ENCODE measurements around the gene AK9.
"Not testable (repeated sequence)": the region's sequence is repeated elsewhere in the genome, so short reads cannot be mapped to it uniquely, and the experiment has no call there.

Gene AK9

DNA sequence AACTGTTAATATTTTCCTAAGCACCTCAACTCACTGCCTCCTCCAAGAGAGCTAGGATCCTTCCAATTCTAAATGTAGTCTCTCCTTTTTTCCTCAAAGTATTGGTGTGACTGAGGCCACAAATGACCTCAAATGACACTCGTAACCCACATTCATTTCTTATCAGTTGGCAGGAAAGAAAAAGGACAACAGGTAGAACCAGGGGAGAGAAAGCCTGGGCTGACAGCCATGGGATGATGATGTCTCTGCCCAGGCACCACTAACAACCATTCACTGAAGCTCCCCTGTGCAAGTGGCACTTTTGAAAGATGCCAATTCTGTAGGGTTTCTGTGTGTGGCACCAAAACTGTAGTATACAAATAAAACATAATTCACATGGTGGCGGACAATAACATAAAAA is 215.4 kb downstream of the AK9 start:
- peaks cover 70% of the 10 kb centered on the region for H3K36me3 ChIP-seq (ENCODE audit: control insufficient read depth, low read depth, low read length)
- H3K27ac ChIP-seq (ENCODE audit: low read length) = no peak overlapping the region
- no peak overlapping the region for H3K9ac ChIP-seq (ENCODE audit: low read length)
- H3K4me1 ChIP-seq (ENCODE audit: control insufficient read depth, low read depth, low read length) = peaks cover 12% of the 10 kb centered on the region
- no peaks in the 10 kb centered on the region for H3K27me3 ChIP-seq (ENCODE audit: control insufficient read depth, insufficient read depth, low read length)
- H3K4me3 ChIP-seq (ENCODE audit: low read length) = no peak overlapping the region
- H3K9me3 ChIP-seq (ENCODE audit: control insufficient read depth, low read depth, low read length) = no peaks in the 10 kb centered on the region

DNA sequence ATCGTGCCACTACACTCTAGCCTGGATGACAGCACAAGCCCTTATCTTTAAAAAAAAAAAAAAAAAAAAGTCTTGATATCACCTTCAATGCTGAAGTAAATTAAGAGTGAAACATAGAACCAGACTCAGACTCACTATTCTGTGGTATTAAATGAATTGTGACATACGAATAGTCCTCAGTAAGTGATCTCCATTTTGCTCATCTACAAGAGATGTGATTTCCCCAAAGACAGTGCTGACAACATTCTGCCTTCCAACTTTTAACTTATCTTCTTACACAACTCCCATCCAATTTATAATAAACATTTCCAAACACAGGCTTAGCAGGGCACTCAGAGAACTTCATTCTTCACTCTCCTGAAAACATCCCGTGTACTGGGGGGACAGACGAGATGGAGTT is 216.0 kb downstream of the AK9 start:
- Histone ChIP-seq H3K4me1 (ENCODE audit: control insufficient read depth, low read depth, low read length) (peaks cover 9% of the 10 kb centered on the region), H3K27ac (ENCODE audit: low read length) (no peak overlapping the region), H3K9me3 (ENCODE audit: control insufficient read depth, low read depth, low read length) (no peaks in the 10 kb centered on the region), H3K36me3 (ENCODE audit: control insufficient read depth, low read depth, low read length) (peaks cover 71% of the 10 kb centered on the region), H3K4me3 (ENCODE audit: low read length) (no peak overlapping the region), H3K9ac (ENCODE audit: low read length) (no peak overlapping the region), H3K27me3 (ENCODE audit: control insufficient read depth, insufficient read depth, low read length) (no peaks in the 10 kb centered on the region)

DNA sequence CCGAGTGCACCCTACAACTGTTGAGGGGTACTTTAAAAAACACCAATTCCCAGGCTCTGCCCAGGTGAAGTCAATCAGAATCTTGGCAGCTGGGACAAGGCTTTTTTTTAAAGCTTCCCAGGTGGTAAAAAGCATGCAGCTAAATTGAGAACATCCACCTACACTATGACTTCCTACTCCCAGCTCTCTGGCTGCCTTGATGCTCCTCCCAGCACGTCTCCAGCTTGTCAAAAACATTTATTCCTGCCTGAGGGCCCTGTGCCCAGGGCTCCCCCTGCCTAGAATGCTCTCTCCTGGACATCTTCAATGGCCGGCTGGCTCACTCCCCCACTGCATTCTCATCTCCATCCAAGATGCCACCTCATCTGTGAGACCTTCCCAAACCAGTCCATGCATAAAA is 217.9 kb downstream of the AK9 start:
- Histone ChIP-seq H3K9me3 (ENCODE audit: control insufficient read depth, low read depth, low read length) (no peaks in the 10 kb centered on the region), H3K4me3 (ENCODE audit: low read length) (no peak overlapping the region), H3K27ac (ENCODE audit: low read length) (no peak overlapping the region), H3K27me3 (ENCODE audit: control insufficient read depth, insufficient read depth, low read length) (no peaks in the 10 kb centered on the region), H3K4me1 (ENCODE audit: control insufficient read depth, low read depth, low read length) (no peaks in the 10 kb centered on the region), H3K9ac (ENCODE audit: low read length) (no peak overlapping the region), H3K36me3 (ENCODE audit: control insufficient read depth, low read depth, low read length) (peaks cover 84% of the 10 kb centered on the region)

DNA sequence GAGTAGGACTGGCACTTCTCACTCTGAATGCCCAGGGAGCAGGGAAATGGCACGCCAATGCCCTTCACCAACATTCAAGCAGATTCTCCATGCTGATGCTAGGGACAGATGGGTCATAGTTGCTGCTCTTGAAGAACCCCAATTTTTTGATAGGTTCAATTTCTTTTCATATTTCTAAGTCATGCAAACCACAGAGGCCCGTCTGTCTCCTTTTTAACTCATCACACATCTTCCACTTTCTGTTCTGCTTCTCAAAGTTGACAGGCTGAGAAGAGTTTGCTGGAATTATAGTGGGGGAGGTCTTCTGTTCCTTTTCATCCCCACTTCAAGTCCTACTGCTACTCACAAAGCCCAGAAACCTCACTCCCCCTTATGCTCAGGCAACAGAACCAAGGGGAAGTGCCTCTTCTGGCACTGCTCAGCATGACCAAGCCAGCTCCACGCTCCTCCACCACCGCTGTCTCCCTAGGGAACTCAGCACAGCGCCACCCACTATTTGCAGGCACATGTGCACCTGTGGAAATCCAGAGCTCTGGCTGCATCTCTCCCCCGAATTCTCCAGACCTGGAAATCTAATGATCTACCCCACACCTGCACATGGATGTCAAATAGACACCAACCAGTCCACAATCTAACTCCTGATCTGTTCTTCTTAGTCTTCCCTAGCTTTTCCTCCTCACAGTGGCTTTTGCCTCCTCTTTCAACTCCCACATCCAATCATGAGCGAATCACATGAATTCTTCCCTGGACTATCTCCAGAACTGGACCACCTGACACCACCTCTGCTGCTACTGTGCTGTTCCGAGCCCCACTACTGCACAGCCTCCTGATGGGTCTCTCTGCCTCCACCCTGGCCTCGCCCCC is 218.6 kb downstream of the AK9 start:
- H3K27ac ChIP-seq (ENCODE audit: low read length) = no peak overlapping the region
- H3K36me3 ChIP-seq (ENCODE audit: control insufficient read depth, low read depth, low read length) = peaks cover 88% of the 10 kb centered on the region
- H3K27me3 ChIP-seq (ENCODE audit: control insufficient read depth, insufficient read depth, low read length) = no peaks in the 10 kb centered on the region
- no peaks in the 10 kb centered on the region for H3K9me3 ChIP-seq (ENCODE audit: control insufficient read depth, low read depth, low read length)
- no peak overlapping the region for H3K4me3 ChIP-seq (ENCODE audit: low read length)
- no peaks in the 10 kb centered on the region for H3K4me1 ChIP-seq (ENCODE audit: control insufficient read depth, low read depth, low read length)
- H3K9ac ChIP-seq (ENCODE audit: low read length) = no peak overlapping the region

DNA sequence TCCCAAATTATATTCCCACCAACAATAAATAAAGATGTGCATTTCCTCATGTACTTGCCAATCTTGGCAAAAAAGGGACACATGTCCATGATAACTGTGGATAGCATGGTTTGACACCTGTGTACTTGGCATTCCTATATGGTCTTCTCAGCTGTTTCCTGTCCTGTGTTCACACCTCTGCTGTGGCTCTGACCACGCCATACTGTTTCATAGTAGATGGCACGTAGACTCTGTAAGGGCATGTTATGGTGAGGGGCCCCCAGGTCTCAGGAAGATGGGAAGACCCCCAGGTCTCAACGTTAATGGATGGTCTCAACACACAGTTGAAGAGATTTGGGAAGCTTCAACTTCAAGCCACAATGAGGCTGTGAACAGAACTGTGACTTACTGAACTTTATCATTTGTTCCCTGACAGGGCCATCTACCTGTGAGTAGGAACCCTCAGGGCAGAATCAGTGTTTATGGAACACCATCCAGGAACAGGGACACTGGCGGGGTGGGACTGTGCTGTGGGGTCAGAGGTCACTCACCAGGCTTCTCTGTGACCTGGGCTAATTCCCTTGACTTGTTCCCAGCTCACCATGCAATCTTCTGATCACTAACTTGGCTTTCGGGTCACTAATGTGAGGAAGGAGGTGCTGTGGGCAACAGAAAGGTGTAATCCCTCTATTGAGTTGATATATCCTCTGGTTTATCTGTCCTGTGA is 219.7 kb downstream of the AK9 start:
- peaks cover 94% of the 10 kb centered on the region for H3K36me3 ChIP-seq (ENCODE audit: control insufficient read depth, low read depth, low read length)
- no peak overlapping the region for H3K27ac ChIP-seq (ENCODE audit: low read length)

DNA sequence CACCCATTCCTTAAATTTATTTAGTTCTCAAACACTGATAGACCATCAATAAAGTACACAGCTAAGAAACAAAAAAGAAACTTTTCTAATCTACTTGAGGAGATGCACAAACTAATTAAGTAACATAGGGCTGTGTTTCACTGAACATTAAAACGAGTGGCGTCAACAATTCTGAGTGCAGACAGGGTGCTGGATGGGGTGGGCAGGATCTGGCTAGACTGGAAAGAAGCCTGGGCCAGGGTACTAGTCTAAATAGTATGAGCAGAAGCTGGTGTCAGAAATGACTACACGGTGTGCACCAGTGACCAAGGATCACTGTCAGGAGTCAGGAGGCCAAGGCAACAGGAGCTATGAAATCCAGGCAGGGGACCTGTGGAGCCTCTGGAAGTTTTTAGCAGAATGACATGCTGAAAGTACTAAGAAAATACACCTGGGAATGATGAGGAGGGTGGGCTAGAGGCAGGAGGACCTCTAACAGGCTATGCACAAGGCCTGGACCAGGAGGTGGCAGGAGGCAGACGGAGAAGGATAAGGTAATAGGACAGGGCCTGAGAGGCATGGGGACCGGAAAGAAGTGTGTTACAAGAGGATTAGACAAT is 221.3 kb downstream of the AK9 start:
- Histone ChIP-seq H3K4me1 (ENCODE audit: control insufficient read depth, low read depth, low read length) (no peaks in the 10 kb centered on the region), H3K9ac (ENCODE audit: low read length) (no peak overlapping the region), H3K36me3 (ENCODE audit: control insufficient read depth, low read depth, low read length) (peaks cover 94% of the 10 kb centered on the region), H3K4me3 (ENCODE audit: low read length) (no peak overlapping the region), H3K27me3 (ENCODE audit: control insufficient read depth, insufficient read depth, low read length) (no peaks in the 10 kb centered on the region), H3K27ac (ENCODE audit: low read length) (no peak overlapping the region), H3K9me3 (ENCODE audit: control insufficient read depth, low read depth, low read length) (no peaks in the 10 kb centered on the region)

More for the DNA sequence above, 219.7 kb downstream of the AK9 start:
- no peaks in the 10 kb centered on the region for H3K9me3 ChIP-seq (ENCODE audit: control insufficient read depth, low read depth, low read length)
- no peaks in the 10 kb centered on the region for H3K27me3 ChIP-seq (ENCODE audit: control insufficient read depth, insufficient read depth, low read length)
- H3K4me3 ChIP-seq (ENCODE audit: low read length) = no peak overlapping the region
- no peak overlapping the region for H3K9ac ChIP-seq (ENCODE audit: low read length)
- H3K4me1 ChIP-seq (ENCODE audit: control insufficient read depth, low read depth, low read length) = no peaks in the 10 kb centered on the region

DNA sequence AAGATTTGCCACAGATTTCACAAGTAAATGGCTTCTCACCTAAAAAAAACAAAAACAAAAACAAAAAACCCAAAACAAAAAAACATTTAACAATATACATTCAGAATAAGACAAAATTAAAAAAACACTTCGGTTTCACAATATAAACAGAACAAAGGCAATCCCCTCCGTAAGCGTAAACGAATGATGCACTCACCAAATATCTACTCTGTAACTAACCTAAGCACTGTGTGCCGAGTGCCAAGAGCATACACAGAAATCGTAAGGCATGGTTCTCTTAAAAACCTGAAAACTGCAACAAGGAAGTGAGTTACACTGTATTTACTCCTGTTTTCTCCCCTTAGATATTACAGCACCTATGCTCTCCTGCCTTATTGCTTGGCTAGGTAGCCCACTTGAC is 223.3 kb downstream of the AK9 start:
- Histone ChIP-seq H3K9me3 (ENCODE audit: control insufficient read depth, low read depth, low read length) (no peaks in the 10 kb centered on the region), H3K36me3 (ENCODE audit: control insufficient read depth, low read depth, low read length) (peaks cover 88% of the 10 kb centered on the region), H3K27ac (ENCODE audit: low read length) (no peak overlapping the region), H3K27me3 (ENCODE audit: control insufficient read depth, insufficient read depth, low read length) (no peaks in the 10 kb centered on the region), H3K4me3 (ENCODE audit: low read length) (no peak overlapping the region), H3K9ac (ENCODE audit: low read length) (no peak overlapping the region), H3K4me1 (ENCODE audit: control insufficient read depth, low read depth, low read length) (no peaks in the 10 kb centered on the region)

DNA sequence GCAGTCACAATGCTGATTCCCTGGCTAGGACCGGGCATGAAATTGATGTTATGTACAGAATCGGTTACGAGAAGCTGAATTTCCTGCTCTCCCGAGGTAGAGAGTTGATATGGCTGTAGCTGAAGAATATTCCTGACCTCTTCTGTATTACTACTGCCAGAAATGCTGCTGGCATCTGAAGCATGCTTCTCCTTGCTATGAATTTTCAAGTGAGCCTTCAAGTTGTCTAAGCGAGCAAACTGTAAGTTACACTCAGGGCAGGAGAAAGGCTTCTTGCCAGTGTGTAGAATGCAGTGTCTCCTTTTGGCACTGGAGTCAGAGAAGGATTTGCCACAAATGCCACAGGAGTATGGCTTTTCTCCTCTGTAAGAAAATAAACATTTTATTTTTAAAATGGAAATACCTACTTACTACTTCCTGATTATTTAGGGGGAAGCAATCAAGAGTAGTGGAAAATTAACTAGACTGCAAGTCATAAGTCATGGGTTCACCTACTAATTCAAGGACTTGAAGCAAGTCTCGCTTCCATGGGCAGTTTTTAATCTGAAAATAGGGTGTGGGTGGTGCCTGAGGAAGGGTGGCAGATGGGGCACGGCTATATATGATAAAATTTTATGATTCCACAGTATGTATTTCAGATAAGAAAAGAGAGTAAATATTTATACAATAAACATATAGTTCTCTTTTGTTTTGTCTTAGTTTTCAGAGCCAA is 224.6 kb downstream of the AK9 start:
- no peak overlapping the region for H3K9ac ChIP-seq (ENCODE audit: low read length)
- H3K27me3 ChIP-seq (ENCODE audit: control insufficient read depth, insufficient read depth, low read length) = no peaks in the 10 kb centered on the region
- peaks cover 85% of the 10 kb centered on the region for H3K36me3 ChIP-seq (ENCODE audit: control insufficient read depth, low read depth, low read length)
- no peaks in the 10 kb centered on the region for H3K4me1 ChIP-seq (ENCODE audit: control insufficient read depth, low read depth, low read length)
- H3K4me3 ChIP-seq (ENCODE audit: low read length) = no peak overlapping the region
- no peak overlapping the region for H3K27ac ChIP-seq (ENCODE audit: low read length)
- no peaks in the 10 kb centered on the region for H3K9me3 ChIP-seq (ENCODE audit: control insufficient read depth, low read depth, low read length)

DNA sequence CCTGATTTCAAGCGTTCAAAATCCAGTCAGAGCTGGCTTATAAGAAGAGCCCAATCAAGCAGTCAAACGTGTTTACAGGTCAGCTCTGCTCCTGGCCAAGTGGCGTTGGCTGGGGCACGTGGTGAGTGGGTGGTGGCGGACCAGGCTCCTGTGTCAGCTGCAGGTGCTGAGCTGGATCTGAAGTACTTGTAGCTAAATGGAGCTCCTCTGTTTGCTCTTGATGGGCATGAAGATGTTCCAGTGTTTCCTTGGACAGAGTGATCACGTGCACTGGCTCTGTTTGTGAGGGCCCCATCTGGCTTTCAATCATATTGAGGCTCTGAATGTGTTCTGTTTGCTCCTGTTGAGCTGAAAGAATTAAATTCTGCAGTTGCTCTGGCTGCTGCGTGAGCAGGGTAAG is 225.2 kb downstream of the AK9 start:
- Histone ChIP-seq H3K27ac (ENCODE audit: low read length) (no peak overlapping the region), H3K36me3 (ENCODE audit: control insufficient read depth, low read depth, low read length) (peaks cover 83% of the 10 kb centered on the region), H3K27me3 (ENCODE audit: control insufficient read depth, insufficient read depth, low read length) (no peaks in the 10 kb centered on the region), H3K4me1 (ENCODE audit: control insufficient read depth, low read depth, low read length) (no peaks in the 10 kb centered on the region), H3K4me3 (ENCODE audit: low read length) (no peak overlapping the region), H3K9me3 (ENCODE audit: control insufficient read depth, low read depth, low read length) (no peaks in the 10 kb centered on the region), H3K9ac (ENCODE audit: low read length) (no peak overlapping the region)

DNA sequence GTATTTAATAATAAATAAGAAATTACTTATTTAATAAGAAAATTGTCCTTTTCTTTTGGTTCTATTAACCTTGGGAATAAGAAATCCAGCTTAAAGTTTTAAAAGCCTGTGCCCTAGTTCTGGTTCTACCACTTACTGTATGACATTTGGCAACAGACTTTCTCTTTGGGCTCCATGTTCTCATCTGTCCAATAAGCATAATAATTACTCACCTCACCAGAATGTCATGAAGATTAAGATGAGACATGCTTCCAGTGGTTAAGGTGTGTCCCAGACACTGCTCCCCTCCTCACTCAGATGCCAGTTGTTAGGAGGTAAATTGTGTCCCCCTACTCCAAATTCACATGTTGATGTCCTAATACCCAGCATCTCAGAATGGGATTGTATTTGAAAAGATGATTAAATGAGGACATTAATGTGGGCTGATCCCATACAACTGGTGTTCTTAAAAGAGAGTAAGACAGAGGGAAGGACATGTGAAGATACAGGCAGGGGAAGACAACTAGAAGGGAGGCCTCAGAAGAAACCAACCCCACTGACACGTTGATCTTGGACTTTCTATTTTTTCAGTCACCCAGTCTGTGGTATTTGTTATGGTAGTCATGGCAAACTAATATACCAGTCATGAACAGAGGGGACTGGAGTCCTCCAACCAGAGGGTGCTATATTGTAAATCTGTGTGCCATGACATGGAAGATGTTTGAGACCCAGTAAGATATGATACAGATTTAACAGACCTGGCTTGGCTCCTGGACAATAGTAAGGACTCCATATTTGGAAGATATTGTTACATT is 229.1 kb downstream of the AK9 start:
- H3K4me1 ChIP-seq (ENCODE audit: control insufficient read depth, low read depth, low read length) = peaks cover 12% of the 10 kb centered on the region
- no peaks in the 10 kb centered on the region for H3K27me3 ChIP-seq (ENCODE audit: control insufficient read depth, insufficient read depth, low read length)
- H3K36me3 ChIP-seq (ENCODE audit: control insufficient read depth, low read depth, low read length) = peaks cover 49% of the 10 kb centered on the region
- no peak overlapping the region for H3K9ac ChIP-seq (ENCODE audit: low read length)
- H3K4me3 ChIP-seq (ENCODE audit: low read length) = no peak overlapping the region
- no peaks in the 10 kb centered on the region for H3K9me3 ChIP-seq (ENCODE audit: control insufficient read depth, low read depth, low read length)
- H3K27ac ChIP-seq (ENCODE audit: low read length) = no peak overlapping the region

DNA sequence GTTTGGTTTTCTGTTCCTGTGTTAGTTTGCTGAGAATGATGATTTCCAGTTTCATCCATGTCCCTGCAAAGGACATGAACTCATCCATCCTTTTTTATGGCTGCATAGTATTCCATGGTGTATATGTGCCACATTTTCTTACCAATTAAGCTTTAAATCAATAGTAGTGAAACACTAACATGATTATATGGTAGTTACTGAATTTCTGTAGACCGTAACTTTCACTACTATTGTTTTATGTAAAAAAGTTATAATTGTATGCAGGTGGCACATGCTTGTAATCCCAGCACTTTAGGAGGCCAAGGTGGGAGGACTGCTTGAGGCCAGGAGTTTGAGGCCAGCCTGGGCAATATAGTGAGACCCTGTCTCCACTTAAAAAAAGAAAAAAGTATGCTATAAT is 229.8 kb downstream of the AK9 start:
- H3K27me3 ChIP-seq (ENCODE audit: control insufficient read depth, insufficient read depth, low read length); H3K27ac ChIP-seq (ENCODE audit: low read length); H3K4me3 ChIP-seq (ENCODE audit: low read length); H3K9ac ChIP-seq (ENCODE audit: low read length); H3K9me3 ChIP-seq (ENCODE audit: control insufficient read depth, low read depth, low read length): not testable (repeated sequence)
- peaks cover 19% of the 10 kb centered on the region for H3K4me1 ChIP-seq (ENCODE audit: control insufficient read depth, low read depth, low read length)
- peaks cover 42% of the 10 kb centered on the region for H3K36me3 ChIP-seq (ENCODE audit: control insufficient read depth, low read depth, low read length)
